WTC11 (cell line): ENCODE data around the gene MTA1.

Experiments
- ATF3 ChIP-seq: sonication (generic); formaldehyde crosslinking; conservative IDR thresholded peaks from 2 replicates; pipeline ENCODE4 v1.8.1; 2022; ENCODE audit warnings: mild to moderate bottlenecking, missing genetic modification reagents
- CBFB ChIP-seq: sonication (generic); formaldehyde crosslinking; IDR thresholded peaks from 2 replicates; pipeline ENCODE4 v1.8.1; 2022; ENCODE audit warnings: mild to moderate bottlenecking, low read depth, missing genetic modification reagents
- CTCF ChIP-seq: fragments of 200-600 bp; IDR thresholded peaks from 2 replicates; pipeline ENCODE4 v1.8.0; 2022; ENCODE audit warnings: antibody characterized with exemption
- ESRRA ChIP-seq: sonication (generic); formaldehyde crosslinking; IDR thresholded peaks from 2 replicates; pipeline ENCODE4 v1.8.1; 2022; ENCODE audit warnings: mild to moderate bottlenecking, missing genetic modification reagents, borderline replicate concordance
- JAZF1 ChIP-seq: fragments of 250-450 bp; sonication (Bioruptor Pico); IDR thresholded peaks from 2 replicates; pipeline ENCODE4 v1.9.0; 2021; ENCODE audit warnings: moderate library complexity, mild to moderate bottlenecking, inconsistent platforms
- MAX ChIP-seq: sonication (generic); formaldehyde crosslinking; IDR thresholded peaks from 2 replicates; pipeline ENCODE4 v1.8.0; 2022; ENCODE audit warnings: mild to moderate bottlenecking, missing genetic modification reagents
- NR1H2 ChIP-seq: sonication (generic); formaldehyde crosslinking; IDR thresholded peaks from 2 replicates; pipeline ENCODE4 v1.9.0; 2021; ENCODE audit warnings: mild to moderate bottlenecking, moderate library complexity, missing genetic modification reagents
- SMAD4 ChIP-seq: sonication (generic); formaldehyde crosslinking; IDR thresholded peaks from 2 replicates; pipeline ENCODE4 v1.8.0; 2022; ENCODE audit warnings: mild to moderate bottlenecking, missing genetic modification reagents
- ZNF121 ChIP-seq: sonication (generic); formaldehyde crosslinking; IDR thresholded peaks from 2 replicates; pipeline ENCODE4 v1.8.0; 2023; ENCODE audit warnings: missing genetic modification reagents

DNA sequence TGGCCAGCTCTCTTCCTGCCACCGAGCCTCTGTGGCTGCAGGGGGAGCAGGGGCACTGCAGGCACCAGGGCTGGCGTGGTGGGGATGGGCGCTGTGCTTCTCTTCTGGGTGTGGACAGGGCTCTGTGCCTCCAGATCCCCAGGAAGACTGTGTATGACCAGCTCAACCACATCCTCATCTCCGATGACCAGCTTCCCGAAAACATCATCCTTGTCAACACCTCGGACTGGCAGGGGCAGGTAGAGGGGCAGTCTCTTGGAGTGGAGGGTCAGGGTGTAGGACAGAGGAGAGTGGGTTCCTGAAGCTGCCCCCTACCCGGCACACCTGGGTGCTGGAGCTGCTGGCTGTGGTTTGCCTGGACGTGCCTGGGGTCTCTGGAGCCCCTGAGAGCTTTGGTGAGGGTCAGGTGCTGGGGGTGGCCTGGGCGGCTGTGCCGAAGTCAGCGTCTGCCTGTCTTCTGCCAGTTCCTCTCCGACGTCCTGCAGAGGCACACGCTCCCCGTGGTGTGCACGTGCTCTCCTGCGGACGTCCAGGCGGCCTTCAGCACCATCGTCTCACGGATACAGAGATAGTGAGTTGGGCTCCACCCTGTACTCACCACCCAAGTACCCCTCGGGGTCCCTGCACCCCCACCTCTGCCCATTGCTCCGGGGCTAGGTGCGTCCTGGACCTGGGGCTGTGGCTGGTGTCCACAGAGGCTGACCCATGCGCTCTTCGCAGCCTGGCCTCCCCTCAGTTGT is 37.1 kb upstream of the MTA1 start:
- no peak for TF ChIP-seq JAZF1
- no peak for TF ChIP-seq ESRRA
- TF ChIP-seq ATF3 (CRISPR knock-in tag) = no peak
- no peak for TF ChIP-seq CTCF
- TF ChIP-seq CBFB (CRISPR knock-in tag) = no peak
- TF ChIP-seq MAX (CRISPR knock-in tag) = no peak
- no peak for TF ChIP-seq NR1H2 (CRISPR knock-in tag)
- no peak for TF ChIP-seq SMAD4 (CRISPR knock-in tag)
- TF ChIP-seq ZNF121 (CRISPR knock-in tag) = no peak
